Measurements from ENCODE around the gene RNASE3. TPM values are rescaled to one million over a fixed set of nuclear protein-coding genes. Genes with fewer than 3 reads are reported as not detected.

Gene RNASE3
- total RNA-seq, 1 experiment from 2014 or later: not detected

GRCh38 chr14:20877016-20877415 lies 14.2 kb upstream of the RNASE3 start:
- CTCF ChIA-PET: no interaction called here
- TF ChIP-seq POLR2AphosphoS5 (IDR thresholded peaks at IDR 0.05; ENCODE audit: low read depth, low read length): no peak
- no peak for TF ChIP-seq EGR1 (IDR thresholded peaks at IDR 0.05; ENCODE audit: low read depth)
- TF ChIP-seq CBX3 (IDR thresholded peaks at IDR 0.05; ENCODE audit: low read depth): no peak
- no peak for TF ChIP-seq MAX (IDR thresholded peaks at IDR 0.05)
- no peak for TF ChIP-seq SIN3A (IDR thresholded peaks at IDR 0.05; ENCODE audit: low read depth)
- no peak for TF ChIP-seq SP1 (IDR thresholded peaks at IDR 0.05; ENCODE audit: low read depth)
- no peak for TF ChIP-seq CTCF (IDR thresholded peaks at IDR 0.05 in 2 of 3, conservative IDR thresholded peaks at IDR 0.05 in 1 of 3; ENCODE audit: borderline replicate concordance in 1 of 3, insufficient read depth in 1 of 3, low read depth in 2 of 3, low read length in 2 of 3)
- intact Hi-C loops (cut with micrococcal nuclease): no loop called here

DNA sequence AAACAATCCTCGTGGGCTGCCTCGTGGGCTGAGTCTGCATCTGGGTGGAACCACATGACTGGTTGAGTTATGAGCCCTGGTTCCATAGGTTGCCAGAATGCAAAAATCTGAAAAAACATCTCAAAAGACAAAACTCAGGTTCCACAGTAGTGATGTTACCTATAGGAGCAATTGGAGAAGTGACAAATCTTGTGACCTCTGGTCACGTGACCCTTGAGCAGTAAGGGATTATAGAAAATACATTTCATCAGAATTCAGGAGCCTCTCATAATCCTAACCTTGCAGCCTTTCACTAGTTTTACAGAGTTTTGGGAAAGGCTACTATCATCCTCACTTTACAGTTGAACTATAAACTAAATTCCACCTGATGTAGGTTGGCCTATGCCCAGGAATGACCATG lies 12.5 kb upstream of the RNASE3 start:
- no peak overlapping the region for H3K4me3 ChIP-seq (replicated peaks in 1 of 2; ENCODE audit: low read depth in 1 of 2, low read length in 2 of 2)
- no TSS peak for BruUV-seq (replicated peaks)
- CTCF ChIA-PET: no interaction called here

More at GRCh38 chr14:20877016-20877415, 14.2 kb upstream of the RNASE3 start:
- Histone ChIP-seq H2AFZ (ENCODE audit: low read depth, low read length, poor library complexity, severe bottlenecking) (no peak overlapping the region), H3K27ac (ENCODE audit: low read depth, low read length) (no peak overlapping the region), H3K4me3 (replicated peaks in 1 of 2; ENCODE audit: low read depth in 1 of 2, low read length in 2 of 2) (no peak overlapping the region), H3K9me2 (ENCODE audit: insufficient read depth) (no peaks in the 10 kb centered on the region), H3K4me1 (ENCODE audit: control insufficient read depth in 1 of 2, insufficient read depth in 2 of 2, low read length in 2 of 2) (peaks cover 0 to 14% of the 10 kb centered on the region in 2 experiments; a peak in 2 of 4 replicates), H3K27me3 (ENCODE audit: insufficient read depth, low read length) (no peaks in the 10 kb centered on the region), H3K4me2 (ENCODE audit: low read length) (no peak overlapping the region), H3K9me3 (ENCODE audit: control insufficient read depth in 1 of 2, insufficient read depth in 1 of 2, low read depth in 1 of 2, low read length in 2 of 2) (no peaks in the 10 kb centered on the region), H3K36me3 (ENCODE audit: control insufficient read depth in 1 of 2, insufficient read depth in 2 of 2, low read length in 2 of 2) (no peaks in the 10 kb centered on the region), H4K20me1 (ENCODE audit: insufficient read depth) (no peaks in the 10 kb centered on the region), H3K79me2 (ENCODE audit: insufficient read depth, low read length) (no peaks in the 10 kb centered on the region), H3K9ac (ENCODE audit: low read length) (no peak overlapping the region)
- no peak for ATAC-seq
- ChIA-PET POLR2A (no interaction called here), RAD21 (ENCODE audit: low non-redundant PET in 1 of 2, low total read pairs in 2 of 2, uncharacterized antibody in 2 of 2, unreplicated experiment in 2 of 2) (no interaction called here)
- BruUV-seq (replicated peaks): no TSS peak
- no peak for DNase-seq (ENCODE audit: low read depth, low spot score)

More for the DNA sequence above, 12.5 kb upstream of the RNASE3 start:
- intact Hi-C loops (cut with micrococcal nuclease): no loop called here
- H3K27me3 ChIP-seq (ENCODE audit: insufficient read depth, low read length): no peaks in the 10 kb centered on the region
- no peaks in the 10 kb centered on the region for H3K9me2 ChIP-seq (ENCODE audit: insufficient read depth)
- no peaks in the 10 kb centered on the region for H3K36me3 ChIP-seq (ENCODE audit: control insufficient read depth in 1 of 2, insufficient read depth in 2 of 2, low read length in 2 of 2)
- H3K4me1 ChIP-seq (ENCODE audit: control insufficient read depth in 1 of 2, insufficient read depth in 2 of 2, low read length in 2 of 2): peaks cover 0 to 6% of the 10 kb centered on the region in 2 experiments; a peak in 1 of 4 replicates
- no peaks in the 10 kb centered on the region for H3K9me3 ChIP-seq (ENCODE audit: control insufficient read depth in 1 of 2, insufficient read depth in 1 of 2, low read depth in 1 of 2, low read length in 2 of 2)
- no peaks in the 10 kb centered on the region for H4K20me1 ChIP-seq (ENCODE audit: insufficient read depth)
- no peak for ATAC-seq
- POLR2A ChIA-PET: no interaction called here
- no peak overlapping the region for H3K4me2 ChIP-seq (ENCODE audit: low read length)
- no peaks in the 10 kb centered on the region for H3K79me2 ChIP-seq (ENCODE audit: insufficient read depth, low read length)
- TF ChIP-seq SIN3A (IDR thresholded peaks at IDR 0.05; ENCODE audit: low read depth) (no peak), ELF1 (IDR thresholded peaks at IDR 0.05; ENCODE audit: borderline replicate concordance, low read depth) (no peak), CTCF (IDR thresholded peaks at IDR 0.05 in 2 of 3, conservative IDR thresholded peaks at IDR 0.05 in 1 of 3; ENCODE audit: borderline replicate concordance in 1 of 3, insufficient read depth in 1 of 3, low read depth in 2 of 3, low read length in 2 of 3) (no peak)
- TF ChIP-seq, protein P1, sequence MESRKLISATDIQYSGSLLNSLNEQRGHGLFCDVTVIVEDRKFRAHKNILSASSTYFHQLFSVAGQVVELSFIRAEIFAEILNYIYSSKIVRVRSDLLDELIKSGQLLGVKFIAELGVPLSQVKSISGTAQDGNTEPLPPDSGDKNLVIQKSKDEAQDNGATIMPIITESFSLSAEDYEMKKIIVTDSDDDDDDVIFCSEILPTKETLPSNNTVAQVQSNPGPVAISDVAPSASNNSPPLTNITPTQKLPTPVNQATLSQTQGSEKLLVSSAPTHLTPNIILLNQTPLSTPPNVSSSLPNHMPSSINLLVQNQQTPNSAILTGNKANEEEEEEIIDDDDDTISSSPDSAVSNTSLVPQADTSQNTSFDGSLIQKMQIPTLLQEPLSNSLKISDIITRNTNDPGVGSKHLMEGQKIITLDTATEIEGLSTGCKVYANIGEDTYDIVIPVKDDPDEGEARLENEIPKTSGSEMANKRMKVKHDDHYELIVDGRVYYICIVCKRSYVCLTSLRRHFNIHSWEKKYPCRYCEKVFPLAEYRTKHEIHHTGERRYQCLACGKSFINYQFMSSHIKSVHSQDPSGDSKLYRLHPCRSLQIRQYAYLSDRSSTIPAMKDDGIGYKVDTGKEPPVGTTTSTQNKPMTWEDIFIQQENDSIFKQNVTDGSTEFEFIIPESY (IDR thresholded peaks at IDR 0.05; ENCODE audit: extremely low read depth, insufficient replicate concordance, low read length): no peak
- no peak overlapping the region for H2AFZ ChIP-seq (ENCODE audit: low read depth, low read length, poor library complexity, severe bottlenecking)
- no peak overlapping the region for H3K27ac ChIP-seq (ENCODE audit: low read depth, low read length)
- DNase-seq (ENCODE audit: low read depth, low spot score): no peak
- H3K9ac ChIP-seq (ENCODE audit: low read length): no peak overlapping the region
- RAD21 ChIA-PET (ENCODE audit: low non-redundant PET in 1 of 2, low total read pairs in 2 of 2, uncharacterized antibody in 2 of 2, unreplicated experiment in 2 of 2): no interaction called here

Data from HCT116 (cell line).